HG03159 (cell line): ENCODE results near the gene ATRN.

ENCODE experiments used
- ATAC-seq: cut with Tn5 transposase; IDR thresholded peaks from one replicate; pipeline ENCODE4 v1.9.1; 2021; ENCODE audit warnings: mild to moderate bottlenecking, moderate library complexity; ENCODE audit not compliant: unreplicated experiment

The ATRN gene

GRCh38 chr20:3691306-3691705 lies 220.5 kb downstream of the ATRN start:
- ATAC-seq = no peak

- ATAC-seq = no peak
Measured at GRCh38 chr20:3691897-3692296, 221.1 kb downstream of the ATRN start.

DNA sequence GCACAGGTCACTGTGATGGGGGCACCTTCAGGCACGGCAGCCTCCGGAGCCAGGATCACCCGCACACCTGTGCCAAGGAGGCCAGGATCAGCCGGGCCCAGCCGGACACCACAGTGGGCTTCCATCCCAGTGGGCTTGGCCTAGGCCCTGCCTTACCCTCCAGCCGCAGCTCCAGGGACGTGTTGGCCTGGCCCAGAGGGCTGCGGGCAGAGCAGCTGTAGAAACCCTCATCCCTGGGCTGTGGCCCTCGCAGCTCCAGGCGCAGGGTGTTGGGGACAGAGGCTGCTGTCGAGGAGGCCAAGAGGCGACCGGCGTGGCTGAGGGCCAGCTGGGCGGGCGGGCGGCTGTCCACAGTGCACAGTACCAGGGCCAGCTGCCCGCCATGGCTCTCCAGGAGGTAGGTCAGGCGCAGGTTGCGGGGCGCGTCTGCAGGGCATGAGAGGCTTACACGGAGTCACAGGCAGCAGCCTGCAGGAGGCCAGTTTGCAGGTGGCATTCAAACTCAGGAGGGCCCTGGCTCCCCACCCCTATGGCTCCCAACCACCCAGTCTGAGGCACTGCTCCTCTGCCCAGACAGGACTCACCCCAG lies 222.0 kb downstream of the ATRN start:
- no peak for ATAC-seq

DNA sequence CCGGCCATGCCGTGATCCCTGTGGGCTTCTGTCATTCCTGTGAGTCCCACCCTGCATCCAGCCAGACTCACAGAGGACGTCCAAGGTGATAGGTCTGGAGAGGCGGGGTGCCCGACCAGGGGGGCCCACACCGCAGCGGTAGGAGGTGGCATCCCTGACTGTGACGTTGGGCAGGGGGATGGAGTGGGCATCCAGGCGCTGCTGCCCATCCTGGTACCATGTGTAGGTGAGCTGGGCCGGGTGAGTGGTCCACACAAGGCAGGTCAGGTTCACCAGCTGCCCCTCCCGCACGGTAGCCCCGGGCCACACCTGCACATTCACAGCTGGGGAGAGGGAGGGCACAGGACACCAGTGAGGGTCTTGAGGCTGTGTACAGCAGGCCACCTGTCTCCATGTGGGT lies 222.6 kb downstream of the ATRN start:
- no peak for ATAC-seq

DNA sequence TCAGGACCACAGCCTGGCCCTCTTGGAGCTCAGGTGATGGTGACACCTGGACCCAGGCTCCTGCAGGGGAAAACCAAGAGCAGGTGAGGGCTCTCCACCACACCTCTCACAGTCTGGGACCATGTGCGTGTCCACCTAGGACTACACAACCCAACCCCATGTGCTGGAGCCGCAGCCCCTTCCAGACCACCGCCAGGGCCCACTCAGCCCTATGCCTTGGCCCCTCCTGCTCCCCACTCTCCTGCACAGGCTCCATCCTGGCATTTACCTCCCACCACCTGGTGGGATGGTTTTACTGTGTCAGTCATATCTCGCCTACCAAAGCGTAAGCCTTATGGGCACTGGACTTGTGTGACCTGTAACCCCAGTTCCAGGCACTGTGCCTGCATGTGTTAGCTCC lies 224.0 kb downstream of the ATRN start:
- ATAC-seq = no peak

GRCh38 chr20:3696200-3696599 lies 225.4 kb downstream of the ATRN start:
- ATAC-seq = no peak

GRCh38 chr20:3696745-3697587 lies 226.1 kb downstream of the ATRN start:
- no peak for ATAC-seq

DNA sequence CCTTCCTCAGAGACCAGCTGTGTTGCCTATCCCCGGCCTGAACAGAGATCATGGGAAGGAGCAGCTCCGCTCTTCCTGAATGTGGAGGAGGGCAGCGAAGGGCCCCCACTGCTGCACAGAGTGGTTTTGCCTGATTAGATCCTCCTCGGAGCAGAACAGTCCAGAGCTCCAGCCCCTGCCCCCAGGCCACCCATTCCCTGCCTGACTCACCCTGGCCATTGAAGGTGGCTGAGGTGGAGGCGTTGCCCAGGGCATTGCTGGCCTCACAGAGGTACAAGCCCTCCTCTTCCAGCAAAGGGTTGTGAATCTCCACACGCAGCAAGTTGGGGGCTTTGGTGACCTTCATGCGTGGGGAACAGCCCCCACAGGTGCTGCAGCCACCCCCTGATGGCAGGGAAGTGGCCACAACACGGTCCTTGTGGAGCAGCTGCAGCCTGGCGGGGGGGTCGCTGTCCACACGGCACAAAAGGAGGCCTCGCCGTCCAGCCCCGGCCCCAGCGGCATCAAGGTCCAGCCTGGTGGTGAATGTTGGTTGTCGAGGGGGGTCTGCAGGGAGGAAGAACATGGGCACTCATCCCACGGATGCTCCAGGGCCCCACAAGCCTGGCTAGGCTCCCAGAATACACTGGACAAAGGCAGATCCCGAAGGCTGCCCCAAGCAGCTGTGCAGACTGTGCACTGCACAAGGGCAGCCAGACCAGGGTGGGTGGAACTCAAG lies 226.9 kb downstream of the ATRN start:
- no peak for ATAC-seq

DNA sequence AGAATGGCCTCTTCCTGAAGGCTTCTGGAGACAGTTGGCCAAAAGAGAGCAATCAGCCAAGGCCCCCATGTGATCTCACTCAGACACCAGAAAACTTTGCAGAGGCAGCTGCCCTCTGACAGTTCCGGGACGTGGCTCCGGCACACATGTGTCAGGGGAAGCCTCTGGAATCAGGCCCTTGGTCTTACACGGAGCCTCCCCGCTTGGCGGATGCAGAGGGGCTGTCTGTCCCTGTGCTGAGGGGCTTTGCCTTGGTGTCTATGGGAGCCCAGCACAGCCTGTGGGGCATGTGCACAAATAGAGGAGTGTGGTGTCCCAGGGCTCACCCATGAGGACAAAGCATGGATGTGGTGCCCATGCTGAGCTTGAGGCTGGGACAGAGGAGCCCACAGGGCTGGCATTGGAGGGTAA lies 227.8 kb downstream of the ATRN start:
- ATAC-seq = no peak

DNA sequence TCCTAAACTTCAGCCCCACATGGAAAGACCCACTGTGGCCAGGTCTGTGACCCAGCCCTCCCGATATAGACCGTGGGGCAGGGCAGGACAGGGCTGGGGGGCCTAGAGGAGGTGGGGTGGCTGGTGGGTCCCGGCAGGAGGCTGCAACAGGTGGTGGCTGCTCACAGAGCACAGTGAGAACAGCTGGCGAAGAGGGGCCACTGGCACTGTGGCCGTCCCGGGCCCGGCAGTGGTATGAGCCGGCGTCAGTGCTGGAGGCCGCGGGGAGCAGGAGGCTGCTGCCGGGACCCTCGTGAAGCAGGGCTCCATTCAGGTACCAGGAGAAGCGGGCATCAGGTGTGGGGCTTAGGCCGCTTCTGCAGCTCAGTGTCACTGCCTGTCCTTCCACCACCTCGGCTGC lies 228.2 kb downstream of the ATRN start:
- no peak for ATAC-seq
